Pericardium fibroblast (primary cell): ENCODE measurements around the gene TMEM59L. TPM values are rescaled to one million over a fixed set of nuclear protein-coding genes. Genes with fewer than 3 reads are reported as not detected.

Source experiments
- total RNA-seq: library from RNA; depleted of rRNA; stranded (reverse); fragments of >200 nt; gene quantifications from 2 replicates; pipeline ENCODE4 v1.2.3, GENCODE V29; 2015

The TMEM59L gene
- total RNA-seq = 10.7 and 14.5 TPM in 2 replicates

GRCh38 chr19:18612772-18613588 lies at the start of gene TMEM59L:
Gene TMEM59L, plus strand, starts transcription at chr19:18612870. Its CDS starts 89 bp downstream, at chr19:18612959.

GRCh38 chr19:18571564-18572344 lies 40.9 kb upstream of the TMEM59L start, which contains the start of gene UBA52:
Gene UBA52, plus strand, starts transcription at chr19:18571857. Its CDS starts 1,444 bp downstream, at chr19:18573301.

GRCh38 chr19:18588611-18589379 lies 23.9 kb upstream of the TMEM59L start, which contains the start of gene REX1BD:
Gene REX1BD, plus strand, starts transcription at chr19:18588798. Its CDS starts 4 bp downstream, at chr19:18588802.

GRCh38 chr19:18606281-18607225 lies 6.1 kb upstream of the TMEM59L start, which contains the start of gene CRLF1:
Gene CRLF1, minus strand, starts transcription at chr19:18606799. Its CDS starts 143 bp downstream, at chr19:18606656.

GRCh38 chr19:18636969-18637629 lies 24.4 kb downstream of the TMEM59L start, which contains the start of gene KLHL26:
Gene KLHL26, plus strand, starts transcription at chr19:18637028. Its CDS starts 27 bp downstream, at chr19:18637055.

Other genes with a start within 250 kb of the TMEM59L start
- gene GDF15, start 226.7 kb upstream of the TMEM59L start, total RNA-seq = 28.9 and 61.3 TPM in 2 replicates
- gene LRRC25, start 215.2 kb upstream of the TMEM59L start, total RNA-seq = 0.12 TPM in 1 of 2 replicates, not detected in the other
- gene SSBP4, start 193.5 kb upstream of the TMEM59L start, total RNA-seq = 159 and 208 TPM in 2 replicates
- 27.2 and 49.5 TPM in 2 replicates for gene ISYNA1, start 174.7 kb upstream of the TMEM59L start, total RNA-seq
- 9.5 and 11.8 TPM in 2 replicates for gene ELL, start 90.8 kb upstream of the TMEM59L start, total RNA-seq
- 317 and 440 TPM in 2 replicates for gene FKBP8, start 69.3 kb upstream of the TMEM59L start, total RNA-seq
- gene KXD1, start 55.0 kb upstream of the TMEM59L start, total RNA-seq = 148 and 174 TPM in 2 replicates
- gene UBA52, start 41.0 kb upstream of the TMEM59L start, total RNA-seq = 1,240 and 1,337 TPM in 2 replicates
- gene REX1BD, start 24.1 kb upstream of the TMEM59L start, total RNA-seq = 90.7 and 95.0 TPM in 2 replicates
- 135 and 318 TPM in 2 replicates for gene CRLF1, start 6.1 kb upstream of the TMEM59L start, total RNA-seq
- 4.8 and 6.5 TPM in 2 replicates for gene KLHL26, start 24.2 kb downstream of the TMEM59L start, total RNA-seq
- gene CRTC1, start 70.8 kb downstream of the TMEM59L start, total RNA-seq = 4.0 and 5.6 TPM in 2 replicates
- 0.85 and 2.9 TPM in 2 replicates for gene COMP, start 178.4 kb downstream of the TMEM59L start, total RNA-seq
- 30.6 and 33.0 TPM in 2 replicates for gene UPF1, start 219.1 kb downstream of the TMEM59L start, total RNA-seq